Iris pigment epithelial cell (primary cell): ENCODE results near the gene SCN4A.

Experiments used
- DNase-seq: peaks from one replicate; pipeline ENCODE4 v3.0.0-alpha.2; 2011; ENCODE audit warnings: low read depth

Gene SCN4A

DNA sequence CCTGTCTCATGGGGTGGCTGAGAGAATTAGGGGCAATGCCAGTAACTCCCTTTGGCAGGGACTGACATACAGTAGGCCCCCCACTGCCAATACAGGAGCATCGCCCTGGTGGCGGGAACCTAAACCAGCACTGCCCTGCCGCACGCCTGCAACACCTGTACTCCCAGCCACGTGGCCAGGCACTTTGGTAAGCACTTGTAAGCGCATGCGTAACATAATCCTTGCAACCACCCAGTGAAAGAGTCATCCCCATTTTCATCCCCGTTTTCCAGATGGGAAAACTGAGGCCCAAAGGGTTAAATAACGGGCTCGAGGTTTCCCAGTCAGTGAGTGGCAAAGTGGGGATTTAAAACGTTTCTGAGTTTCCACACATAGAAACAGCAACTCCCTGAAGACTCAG, 17.5 kb downstream of the SCN4A start:
- no peak for DNase-seq

DNA sequence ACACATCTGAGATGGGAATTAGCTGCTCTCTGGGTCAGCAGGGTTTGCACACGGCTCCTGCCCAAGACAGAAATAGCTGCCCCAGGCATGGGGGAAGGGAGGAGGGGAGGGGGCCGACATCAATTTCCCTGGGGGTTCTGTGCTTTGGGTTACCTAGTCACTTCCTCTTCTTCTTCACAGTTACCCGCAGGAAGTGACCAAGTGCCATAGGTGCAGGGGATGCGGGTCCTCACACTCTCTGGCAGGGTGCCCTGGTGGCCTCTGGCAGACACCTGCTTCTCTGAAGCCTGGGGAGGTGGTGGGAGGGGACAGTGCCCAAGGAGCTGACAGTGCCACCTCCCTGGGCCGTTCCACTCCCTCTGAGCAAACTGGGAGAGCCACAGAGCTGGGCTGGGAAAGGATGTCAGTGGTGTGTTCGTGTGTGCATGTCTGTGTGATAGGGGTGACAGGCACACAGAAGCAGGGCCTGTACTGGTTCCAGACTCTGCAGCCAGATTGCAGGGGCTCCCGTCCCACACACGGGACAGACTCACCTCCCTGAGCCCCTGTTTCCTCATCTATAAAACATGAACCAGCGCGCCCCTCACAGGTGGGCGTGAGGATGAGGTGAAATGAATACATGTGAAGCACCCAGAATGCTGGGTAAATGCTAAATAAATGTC, 18.2 kb downstream of the SCN4A start:
- DNase-seq: no peak

DNA sequence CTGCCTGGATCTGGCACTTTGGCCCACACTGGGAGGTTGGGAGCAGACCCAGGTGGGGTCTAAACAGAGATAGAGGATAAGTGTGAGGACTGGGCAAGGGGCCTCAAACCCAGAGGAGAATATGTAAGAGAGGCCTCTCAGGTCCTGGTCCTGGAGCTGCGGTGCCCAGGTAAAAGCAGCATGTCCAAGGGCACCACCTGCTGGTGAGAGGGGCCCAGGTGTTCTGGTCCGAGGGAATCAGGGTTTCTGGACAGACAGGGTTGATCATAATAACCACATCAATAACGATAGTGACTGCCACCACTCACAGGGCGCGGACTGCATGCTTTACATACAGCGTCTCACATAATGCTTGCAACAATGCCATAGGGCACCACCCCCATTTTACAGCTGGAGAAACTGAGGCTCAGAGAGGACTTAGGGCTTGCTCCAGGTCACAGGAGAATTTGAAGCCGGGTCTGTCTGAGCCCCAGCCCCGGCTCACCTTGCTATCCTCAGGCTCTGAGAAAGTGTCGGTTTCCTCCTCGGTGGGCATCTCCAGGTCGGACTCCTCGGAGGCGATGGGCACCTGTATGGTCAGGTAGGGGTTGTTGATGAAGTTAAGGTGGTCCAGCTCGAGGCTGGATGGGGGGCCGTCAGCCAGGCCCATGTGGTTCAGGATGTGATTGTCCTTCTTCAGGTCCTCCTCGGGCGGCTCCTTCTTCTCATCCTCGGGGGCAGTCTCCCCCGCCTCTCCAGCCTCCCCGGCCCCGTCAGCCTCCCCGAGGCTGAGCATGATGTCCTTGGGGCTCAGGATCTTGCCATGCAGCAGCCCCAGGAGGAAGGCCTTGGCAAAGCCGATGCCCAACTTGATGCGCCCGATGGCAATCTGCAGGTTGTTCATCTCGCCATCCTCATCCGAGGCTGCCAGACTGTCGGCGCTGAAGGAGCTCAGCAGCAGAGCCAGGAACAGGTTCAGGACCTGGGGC, 21.5 kb downstream of the SCN4A start:
- DNase-seq: no peak

DNA sequence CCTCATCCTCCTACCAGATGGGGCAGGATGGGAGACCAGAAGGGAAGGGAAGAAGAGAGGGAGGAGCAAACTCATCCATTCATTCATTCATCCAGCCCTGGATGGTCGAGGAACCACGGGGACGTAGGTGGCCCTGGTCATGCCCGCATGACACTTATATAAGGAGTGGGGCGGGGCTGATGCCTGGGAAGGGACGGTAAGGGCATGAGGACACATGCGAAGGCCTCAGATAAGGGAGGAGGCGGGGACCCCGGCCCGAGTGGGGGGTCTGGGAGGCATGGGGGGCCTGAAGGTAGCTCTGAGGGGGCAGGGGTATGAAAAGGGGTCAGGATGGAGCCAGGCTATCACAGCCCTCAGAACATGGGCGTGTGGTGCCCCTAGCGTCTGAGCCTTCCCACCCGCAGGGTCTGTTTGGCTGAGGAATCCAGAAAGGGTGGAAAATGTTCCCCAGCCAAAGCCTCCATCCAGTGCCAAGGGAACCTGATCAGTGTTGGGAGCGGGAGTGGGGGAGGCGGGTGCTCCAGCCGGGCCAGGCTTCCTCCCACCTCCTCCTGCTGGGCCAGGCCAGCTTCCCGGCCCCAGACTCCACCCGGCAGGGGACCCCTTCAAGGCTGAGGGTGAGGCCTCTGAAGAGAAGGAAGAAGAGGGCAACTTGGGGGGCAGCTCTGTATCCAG, 23.0 kb downstream of the SCN4A start:
- no peak for DNase-seq

DNA sequence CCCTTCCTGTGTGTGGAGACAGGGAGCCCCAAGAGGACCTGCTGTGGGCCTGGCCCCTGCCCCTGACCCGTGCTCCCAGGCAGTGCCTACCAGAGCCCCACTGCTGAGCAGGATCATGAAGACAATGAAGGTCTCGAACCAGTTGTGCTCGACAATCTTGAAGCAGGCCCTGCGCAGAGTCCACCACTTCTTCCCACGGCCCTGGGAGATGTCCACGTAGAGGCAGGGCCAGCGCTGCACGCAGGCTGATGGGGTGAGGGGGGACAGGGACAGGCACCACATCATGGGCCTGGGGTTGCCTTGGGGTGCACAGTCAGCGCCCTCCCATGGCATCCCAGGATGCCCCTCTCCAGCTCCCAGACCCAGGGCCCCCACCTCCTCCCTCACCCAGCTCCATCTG, 24.2 kb downstream of the SCN4A start:
- DNase-seq: no peak

DNA sequence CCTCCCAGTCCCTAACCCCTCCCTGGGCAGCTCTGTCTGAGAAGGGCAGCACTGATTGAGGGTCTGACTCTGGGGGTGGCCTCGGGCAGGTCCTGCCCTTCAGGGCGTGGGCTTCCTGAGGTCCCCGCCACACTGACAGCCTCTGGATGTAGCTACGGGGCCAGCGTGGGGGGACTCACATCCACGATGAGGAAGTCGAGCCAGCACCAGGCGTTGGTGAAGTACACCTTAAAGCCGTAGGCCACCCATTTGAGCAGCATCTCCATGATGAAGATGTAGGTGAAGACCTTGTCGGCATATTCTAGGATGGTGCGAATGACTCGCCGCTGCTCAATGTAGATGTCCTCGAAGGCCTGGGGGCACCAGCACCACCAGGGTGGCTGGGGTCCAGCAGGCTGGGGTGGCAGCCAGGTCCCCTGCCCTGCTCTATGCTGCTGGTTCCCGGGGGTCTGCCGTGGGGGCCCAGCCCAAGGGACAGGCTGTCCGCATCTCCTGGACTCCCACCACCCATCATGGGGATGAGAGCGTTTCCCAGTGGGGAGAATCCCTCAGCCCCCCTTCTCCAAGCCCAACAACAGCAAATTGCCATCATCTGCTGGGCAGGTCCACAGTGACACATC, 24.9 kb downstream of the SCN4A start:
- DNase-seq: no peak

DNA sequence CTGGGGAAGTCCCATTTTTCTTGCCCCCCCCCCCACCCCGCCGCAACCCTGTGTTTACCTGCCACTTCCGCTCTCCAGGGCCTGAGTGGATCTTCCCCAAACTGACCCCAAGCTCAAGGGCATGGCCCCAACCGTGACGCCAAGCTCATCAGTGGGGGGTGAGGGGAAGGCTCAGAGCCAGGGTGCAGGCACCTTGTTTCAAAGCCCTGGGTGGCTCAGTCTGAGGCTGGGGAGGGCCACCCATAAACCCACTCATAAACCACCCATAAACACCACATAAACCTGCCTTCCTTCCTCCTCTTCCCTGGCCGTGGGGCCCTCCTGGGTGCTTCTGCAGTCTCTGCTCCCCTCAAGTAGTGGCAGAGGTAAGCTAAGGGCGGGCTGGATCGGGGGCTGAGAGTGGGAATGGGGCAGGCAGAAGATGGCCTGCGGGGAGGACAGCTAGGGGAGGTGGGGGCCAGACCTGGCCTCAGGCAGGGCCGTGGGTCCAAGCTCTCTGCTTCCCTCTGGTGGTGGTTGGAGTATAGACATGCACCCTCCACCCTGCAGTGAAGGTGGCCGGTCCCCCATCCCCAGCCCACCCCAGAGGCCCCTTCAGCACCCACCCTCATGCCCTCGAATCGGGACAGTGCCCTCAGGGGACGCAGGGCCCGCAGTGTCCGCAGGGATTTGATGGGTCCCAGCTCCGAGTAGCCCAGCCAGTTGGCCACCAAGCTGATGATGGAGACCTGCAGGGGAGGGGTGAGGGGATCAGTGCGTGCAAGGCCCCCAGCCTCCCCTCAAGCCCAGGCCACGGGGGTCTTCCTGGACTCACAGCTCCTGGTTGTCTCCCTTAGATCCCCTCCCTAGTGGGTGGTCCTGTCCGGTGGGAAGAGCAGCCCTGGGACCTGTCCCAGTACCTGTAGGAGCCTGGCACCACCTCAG, 26.0 kb downstream of the SCN4A start:
- peak; percentile 7 for DNase-seq

DNA sequence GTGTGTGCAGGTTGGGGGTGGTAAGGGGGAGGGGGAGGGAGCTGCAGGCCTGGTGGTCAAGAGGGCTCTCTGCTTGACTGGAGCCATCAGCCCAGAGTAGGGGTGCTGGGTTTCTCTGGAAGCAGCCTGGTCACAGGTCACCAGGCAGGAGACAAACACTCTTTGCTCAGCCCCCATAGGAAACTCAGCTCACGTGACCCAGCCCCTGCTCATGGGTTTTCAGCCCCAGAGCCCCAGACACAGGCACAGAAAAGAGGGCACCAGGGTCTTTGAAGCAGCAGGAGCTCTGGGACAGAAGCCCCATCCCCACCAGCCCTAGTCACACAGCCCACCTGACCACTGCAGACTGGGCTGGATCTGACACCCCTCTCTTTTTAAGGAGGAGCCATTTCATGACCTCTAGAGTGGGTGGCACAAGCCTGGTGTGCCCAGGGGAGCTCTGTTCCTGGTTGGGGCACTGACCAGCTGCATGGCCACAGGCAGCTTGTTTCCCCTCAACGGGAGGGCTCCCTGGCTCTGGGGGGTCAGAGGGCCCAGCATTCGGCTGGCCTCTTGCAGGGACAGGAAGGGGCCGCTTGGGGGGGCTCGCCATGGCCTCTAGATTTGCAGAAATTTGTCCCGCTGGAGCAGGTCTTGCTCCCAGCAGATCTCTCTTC, 26.8 kb downstream of the SCN4A start:
- DNase-seq: no peak

DNA sequence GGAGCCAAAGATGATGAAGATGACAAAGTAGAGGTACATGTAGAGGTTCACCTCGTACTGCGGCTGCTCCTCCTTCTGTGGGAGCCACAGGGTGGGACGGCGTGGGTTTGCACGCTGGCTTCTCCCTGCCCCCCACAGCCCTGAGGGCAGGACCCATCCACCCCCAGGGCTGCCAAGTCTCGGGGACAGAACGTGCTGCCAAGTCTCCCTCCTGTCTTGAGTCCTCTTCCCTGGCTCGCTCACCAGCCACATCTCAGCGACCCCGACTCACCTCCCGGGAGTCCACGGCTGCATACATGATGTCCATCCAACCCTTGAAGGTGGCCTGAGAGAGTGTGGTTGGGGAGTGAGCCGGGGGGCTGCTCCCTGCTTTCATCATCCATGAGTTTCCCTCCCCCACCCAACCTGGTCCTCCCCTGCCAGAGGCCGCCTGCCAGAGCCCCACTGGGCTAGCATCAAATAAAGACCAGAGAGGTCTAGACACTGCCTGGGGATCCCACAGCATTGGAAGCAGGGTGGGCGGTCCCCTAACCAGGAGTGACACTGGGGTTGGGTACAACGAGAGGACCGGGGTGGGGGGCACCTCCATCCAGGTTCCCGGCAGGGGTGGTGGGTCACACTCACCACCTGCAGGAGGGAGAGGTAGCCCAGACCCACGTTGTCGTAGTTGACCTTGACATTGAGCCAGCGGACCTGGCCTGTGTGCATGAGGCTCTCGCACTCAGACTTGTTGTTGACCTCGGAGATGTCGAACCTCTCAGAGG, 27.8 kb downstream of the SCN4A start:
- DNase-seq: no peak

DNA sequence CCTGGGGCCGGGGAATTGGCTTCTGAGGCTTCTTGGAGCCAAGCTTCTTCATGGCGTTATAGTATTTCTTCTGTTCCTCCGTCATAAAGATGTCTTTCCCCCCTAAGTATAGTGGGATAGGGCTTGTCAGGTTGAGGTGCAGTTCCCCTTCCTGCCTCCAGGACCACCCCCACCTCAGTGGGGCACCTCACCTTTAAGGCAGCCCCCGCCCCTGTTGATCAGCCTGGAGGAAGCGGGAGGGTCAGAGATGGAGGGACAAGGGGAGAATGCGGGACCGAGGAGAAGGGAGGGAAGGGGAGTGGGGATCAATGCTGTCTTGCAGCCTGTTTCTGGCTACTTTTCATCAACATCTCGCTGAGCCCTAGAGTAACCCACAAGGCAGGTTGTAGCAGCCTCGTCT, 29.0 kb downstream of the SCN4A start:
- no peak for DNase-seq

DNA sequence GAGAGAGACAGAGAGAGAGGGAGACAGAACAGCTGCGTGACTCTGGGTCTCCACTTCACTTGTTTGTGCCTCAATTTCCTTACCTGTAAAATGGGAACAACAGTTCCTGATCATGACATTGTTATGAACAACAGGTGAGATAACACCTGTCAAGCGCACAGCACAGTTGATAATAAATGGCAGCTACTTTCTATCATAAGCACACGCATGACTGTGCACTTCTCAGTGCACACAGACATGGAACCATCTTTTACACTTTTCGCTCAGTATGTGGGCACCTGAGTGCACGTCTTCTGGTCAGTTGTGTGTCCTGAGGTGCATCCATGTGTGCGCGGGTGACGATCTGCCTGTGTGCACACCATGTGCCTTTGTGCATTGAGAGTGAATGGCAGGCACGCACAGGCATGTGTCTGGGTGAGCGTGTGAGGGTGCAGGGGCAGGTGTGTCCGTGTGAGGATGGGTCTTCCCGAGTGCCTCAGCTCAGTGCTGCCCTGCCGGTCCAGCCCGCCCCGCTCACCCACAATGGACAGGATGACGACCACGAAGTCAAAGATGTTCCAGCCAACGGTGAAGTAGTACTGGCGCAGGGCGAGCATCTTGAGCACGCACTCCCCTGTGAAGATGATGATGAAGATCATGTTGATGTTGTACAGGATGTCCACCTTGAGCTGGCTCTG, 30.3 kb downstream of the SCN4A start:
- DNase-seq: no peak

DNA sequence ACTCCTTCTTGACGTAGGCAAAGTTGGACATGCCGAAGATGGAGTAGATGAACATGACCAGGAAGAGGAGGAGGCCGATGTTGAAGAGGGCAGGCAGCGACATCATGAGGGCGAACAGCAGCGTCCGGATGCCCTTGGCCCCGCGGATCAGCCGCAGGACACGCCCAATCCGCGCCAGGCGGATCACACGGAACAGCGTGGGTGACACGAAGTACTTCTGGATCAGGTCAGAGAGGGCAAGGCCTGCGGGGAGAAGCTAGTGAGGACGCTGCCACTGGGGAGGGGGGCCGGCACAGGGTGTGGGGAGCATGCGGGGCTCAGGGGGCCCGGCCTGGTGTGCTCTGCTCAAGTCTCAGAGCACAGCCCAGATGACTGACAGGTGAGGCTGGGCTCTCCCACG, 31.0 kb downstream of the SCN4A start:
- no peak for DNase-seq

DNA sequence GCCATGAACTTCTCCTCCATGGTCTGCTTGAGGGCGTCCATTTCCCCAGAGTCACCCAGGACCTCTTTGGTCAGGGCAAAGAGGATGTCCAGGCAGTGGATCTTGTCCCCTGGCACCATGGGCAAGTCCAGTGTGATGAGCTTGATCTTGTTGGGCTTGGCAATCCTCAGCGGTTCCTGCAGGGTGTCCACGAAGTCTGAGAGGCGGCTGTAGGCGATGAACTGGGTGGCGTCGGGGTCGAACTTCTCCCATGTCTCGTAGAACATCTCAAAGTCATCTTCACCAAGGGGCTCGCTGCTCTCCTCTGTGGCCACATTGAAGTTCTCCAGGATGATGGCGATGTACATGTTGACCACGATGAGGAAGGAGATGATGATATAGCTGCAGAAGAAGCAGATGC, 31.6 kb downstream of the SCN4A start:
- no peak for DNase-seq

DNA sequence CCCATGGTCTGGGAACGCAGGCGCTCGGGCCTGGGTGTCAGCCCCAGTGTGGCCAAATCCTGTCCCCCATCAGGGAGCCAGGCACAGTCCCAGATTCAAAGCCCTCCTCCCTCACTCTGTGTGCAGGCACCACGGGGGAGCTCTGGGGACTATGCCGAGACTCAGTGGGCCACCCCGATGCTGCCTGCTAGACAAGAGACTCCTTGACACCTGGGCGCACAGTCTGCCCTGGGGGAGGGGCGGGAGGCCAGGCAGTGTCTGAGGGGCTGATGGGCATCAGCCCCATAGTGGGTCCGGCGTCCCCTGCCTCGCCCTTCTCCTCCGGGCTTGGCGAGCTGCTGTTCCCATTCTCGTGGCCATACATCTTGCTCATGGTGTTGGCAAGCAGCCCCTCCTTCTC, 32.1 kb downstream of the SCN4A start:
- DNase-seq: no peak

DNA sequence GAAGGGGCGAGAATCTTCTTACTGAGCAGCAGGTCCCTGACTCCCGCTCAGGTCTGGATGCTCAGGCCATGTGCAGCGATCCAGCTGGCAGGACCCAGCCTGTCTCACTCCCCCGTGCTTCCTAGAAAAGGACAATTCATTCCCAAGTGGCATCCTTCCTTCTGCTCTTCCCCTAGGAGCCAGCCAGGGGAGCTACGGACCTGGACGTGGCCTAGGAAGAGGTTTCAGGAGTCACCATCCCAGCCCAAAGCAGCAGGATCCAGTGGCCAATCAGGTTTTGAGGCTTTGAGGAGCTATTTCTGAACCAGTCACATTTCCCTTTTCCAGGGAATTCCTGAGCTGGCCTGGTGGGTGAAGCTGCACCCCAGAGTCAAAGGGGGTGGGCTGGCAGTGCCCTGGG, 32.8 kb downstream of the SCN4A start:
- DNase-seq: no peak

DNA sequence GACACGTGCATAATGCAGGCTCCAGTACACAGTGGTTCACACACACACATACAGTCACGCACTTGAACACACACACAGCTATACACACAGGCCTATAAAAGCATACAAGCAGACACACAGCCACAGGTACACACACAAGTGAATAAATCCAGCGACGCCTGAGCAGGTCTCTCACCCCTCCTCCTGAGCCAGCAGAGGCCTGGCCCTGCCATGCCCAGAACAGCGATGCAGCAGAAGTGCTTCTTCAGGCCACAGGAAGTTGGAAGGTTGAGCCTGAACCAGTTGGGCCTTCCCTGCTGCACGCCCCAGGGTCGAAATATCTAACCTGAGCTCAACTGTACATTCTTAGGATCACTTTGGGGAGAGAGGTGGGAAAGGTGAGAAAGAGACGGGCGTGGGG, 33.3 kb downstream of the SCN4A start:
- DNase-seq: no peak

DNA sequence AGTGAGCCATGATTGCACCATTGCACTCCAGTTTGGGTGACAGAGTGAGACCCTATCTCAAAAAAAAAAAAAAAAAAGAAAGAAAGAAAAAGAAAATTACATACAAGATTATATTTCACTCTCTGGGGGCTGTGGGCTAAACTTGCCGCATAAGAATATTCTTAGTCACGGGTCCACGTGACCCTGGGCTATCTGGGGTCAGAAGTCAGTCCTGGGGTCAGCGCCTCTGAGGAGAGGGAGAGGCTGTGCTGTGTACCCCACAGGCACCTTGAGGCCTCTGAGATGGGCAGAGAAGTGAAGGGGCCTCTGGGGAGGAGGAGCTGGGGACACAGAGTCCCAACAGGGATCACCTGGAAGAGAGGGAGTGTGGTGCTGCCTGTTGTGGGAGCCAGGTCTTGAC, 34.8 kb downstream of the SCN4A start:
- no peak for DNase-seq

DNA sequence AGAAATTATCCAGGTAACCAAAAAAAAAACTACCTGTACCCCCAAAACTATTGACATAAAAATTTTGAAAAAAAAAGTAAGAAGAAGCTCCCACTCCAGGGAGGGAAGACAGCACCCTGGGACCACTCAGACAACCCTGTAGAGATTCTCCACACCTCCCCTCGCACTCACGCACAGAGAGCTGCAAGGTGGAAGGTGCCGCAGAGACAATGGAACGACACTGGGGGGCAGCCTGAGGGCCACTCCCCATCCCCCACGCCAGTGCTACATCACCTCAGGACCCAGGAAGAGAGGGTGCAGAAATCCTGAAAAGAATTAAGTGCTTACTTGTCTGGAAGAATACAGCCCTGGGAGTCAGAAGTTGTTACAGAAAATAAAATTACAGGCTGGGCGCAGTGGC, 35.4 kb downstream of the SCN4A start:
- no peak for DNase-seq
